Right cardiac atrium (tissue), 5 donors: ENCODE measurements around the gene OSTC. TPM values are rescaled to one million over a fixed set of nuclear protein-coding genes. Genes with fewer than 3 reads are reported as not detected.

Source experiments
- ATAC-seq, 2 donors: fragments of 200-7000 bp; cut with Tn5 transposase; one replicate each; pipeline versions ENCODE4 v1.8.0 to v1.9.1; 2020; ENCODE audit warnings: moderate library complexity in 2 of 2, mild to moderate bottlenecking in 1 of 2
- DNase-seq, 3 donors: peaks; one replicate each; pipeline ENCODE4 v3.0.0-alpha.2; 2020
- H3K27ac ChIP-seq: one replicate; pipeline ENCODE4 v1.5.1; 2013; ENCODE audit warnings: mild to moderate bottlenecking, low read length, control low read depth, moderate library complexity
- H3K27me3 ChIP-seq: one replicate; pipeline ENCODE4 v1.6.1; 2013; ENCODE audit not compliant: control insufficient read depth, insufficient read depth
- H3K4me1 ChIP-seq: one replicate; pipeline ENCODE4 v1.6.1; 2013; ENCODE audit warnings: low read length; ENCODE audit not compliant: control insufficient read depth, insufficient read depth
- H3K4me3 ChIP-seq: one replicate; pipeline ENCODE4 v1.5.1; 2013; ENCODE audit warnings: low read length, control low read depth
- H3K9me3 ChIP-seq: one replicate; pipeline ENCODE4 v1.6.1; 2013; ENCODE audit warnings: low read length; ENCODE audit not compliant: control insufficient read depth
- WGBS: extraction: QIAGEN DNeasy Blood & Tissue Kit; methylation state at CpG from one replicate; pipeline ENCODE4 v1.1.7; 2013; 5-methylcytosine and 5-hydroxymethylcytosine counted together
- intact Hi-C, 4 donors: fragments of 100-400 bp; cut with DNase I; formaldehyde crosslinking; loops; one replicate each; pipeline versions ENCODE4 v1.11.0 to v1.14.0; 2022 to 2023
- polyA plus RNA-seq: library from polyadenylated mRNA; stranded (reverse); fragments of 200-250 nt; gene quantifications from one replicate; pipeline ENCODE4 v1.2.3, GENCODE V29; 2013
- total RNA-seq, 4 donors: library from RNA; stranded (reverse); fragmentation: NEBNext Ultra II Directional; extraction: Animal tissue kit (Norgen Biotek cat#: 25700); gene quantifications; one replicate each; pipeline ENCODE4 v1.2.1, GENCODE V29; 2021
- donor health status: healthy with polysubstance abuse.
- donor health status: DM: no; HTN: yes; CAD: no.
- donor health status: DM: no; HTN: no; CAD: no.
- donor health status: DM: no; HTN: yes; CAD: no; lungs with severe emphysema.
- donor health status: DM: yes; HTN: yes; CAD: no.

OSTC gene
- total and polyA plus RNA-seq, 5 donors: 26.6 to 51.6 (median 35.3) TPM

GRCh38 chr4:108717386-108717785 is 67.0 kb downstream of the OSTC start:
- H3K4me3 ChIP-seq: no peak overlapping the region
- intact Hi-C loops: no loop called here
- no peaks in the 10 kb centered on the region for H3K4me1 ChIP-seq
- ATAC-seq (no peak), DNase-seq (no peak)
- no peaks in the 10 kb centered on the region for H3K27me3 ChIP-seq
- no peaks in the 10 kb centered on the region for H3K9me3 ChIP-seq
- no peak overlapping the region for H3K27ac ChIP-seq
- 53% methylated on average over 2 of the region's 2 CpGs for WGBS

Other genes starting within 250 kb of the OSTC start
- gene RPL34, start 30.0 kb upstream of the OSTC start, total RNA-seq: 100 to 1,000 TPM; 727 to 878 (median 847) TPM
- 2,665 TPM for gene RPL34, start 30.0 kb upstream of the OSTC start, polyA plus RNA-seq
- 1 to 10 TPM; 2.9 to 9.7 (median 7.4) TPM for gene ETNPPL, start 112.5 kb downstream of the OSTC start, total RNA-seq
- gene ETNPPL, start 112.5 kb downstream of the OSTC start, polyA plus RNA-seq: 7.0 TPM